K562 (cell line): ENCODE results near the gene TCF12. TPM values are rescaled to one million over a fixed set of nuclear protein-coding genes. Genes with fewer than 3 reads are reported as not detected.

ENCODE experiments used
- ATAC-seq: fragments of 200-7000 bp; cut with Tn5 transposase; 3 replicates; pipeline ENCODE4 v1.9.1; 2020; ENCODE audit warnings: moderate library complexity
- BruUV-seq: library from RNA; stranded (reverse); fragments of 400-500 nt; replicated peaks from 2 replicates; lab custom pipeline; 2021; lab: Mats Ljungman, UMichigan
- CTCF ChIA-PET: fragments of 300-600 bp; formaldehyde crosslinking; extraction: SDS; loops from one replicate; lab custom pipeline; 2021; ENCODE audit warnings: low intra/inter-chr PET ratio; lab: Yijun Ruan, JAX
- POLR2A ChIA-PET: fragments of 300-600, 350-650 bp; sonication (Branson Sonifier 250); formaldehyde crosslinking; extraction: SDS; loops from one replicate; lab custom pipeline; 2021; ENCODE audit warnings: antibody characterized with exemption, inconsistent platforms; lab: Yijun Ruan, JAX
- DNase-seq, 4 experiments: peaks; one replicate each; pipeline versions ENCODE4 v3.0.0 to v3.0.0-alpha.2; 2011 to 2018; ENCODE audit warnings: low spot score in 3 of 4, mixed read lengths in 3 of 4; ENCODE audit errors: extremely low read depth in 1 of 4
- FAIRE-seq: peaks from 2 replicates; lab custom pipeline; 2011; peaks lifted over from hg19 to GRCh38; lab: Jason Lieb, UNC
- H2AFZ ChIP-seq: 2 replicates; pipeline ENCODE4 v1.6.0; 2011; ENCODE audit warnings: low read depth, low read length, control low read depth, inconsistent platforms
- H3K27ac ChIP-seq: fragments of 200-600 bp; 3 replicates; pipeline ENCODE4 v1.8.0; 2011; ENCODE audit warnings: low read depth, mild to moderate bottlenecking, control low read depth, inconsistent platforms, low read length, moderate library complexity, mixed read lengths; ENCODE audit errors: extremely low read depth
- H3K27me3 ChIP-seq, 2 experiments: fragments of 300-600 bp in 1 of 2; 2 replicates in 1 of 2; 3 replicates in 1 of 2; pipeline versions ENCODE4 v1.6.0 to v1.8.0; 2011; ENCODE audit warnings: inconsistent platforms in 2 of 2, low read length in 2 of 2, mild to moderate bottlenecking in 1 of 2, mixed read lengths in 1 of 2, moderate library complexity in 1 of 2; ENCODE audit not compliant: control insufficient read depth in 2 of 2, insufficient read depth in 2 of 2
- H3K36me3 ChIP-seq: fragments of 300-600 bp; 3 replicates; pipeline ENCODE4 v1.8.0; 2011; ENCODE audit warnings: mild to moderate bottlenecking, low read length, inconsistent platforms; ENCODE audit not compliant: control insufficient read depth, insufficient read depth
- H3K4me1 ChIP-seq, 2 experiments: fragments of 200-600 bp in 1 of 2; replicated peaks in 1 of 2; 2 replicates in 1 of 2; 3 replicates in 1 of 2; pipeline versions ENCODE4 v1.5.1 to v1.8.0; 2011; ENCODE audit warnings: inconsistent platforms in 2 of 2, low read length in 2 of 2, mild to moderate bottlenecking in 1 of 2, mixed read lengths in 1 of 2, moderate library complexity in 1 of 2; ENCODE audit not compliant: control insufficient read depth in 2 of 2, insufficient read depth in 2 of 2
- H3K4me2 ChIP-seq: 2 replicates; pipeline ENCODE4 v1.6.1; 2011; ENCODE audit warnings: low read length, control low read depth, inconsistent platforms, mixed read lengths; ENCODE audit not compliant: insufficient read depth
- H3K4me3 ChIP-seq: fragments of 200-600 bp; sonication (generic), shearing (Covaris generic); 2 replicates; pipeline ENCODE4 v1.5.1; 2016; ENCODE audit warnings: control low read depth, inconsistent platforms
- H3K79me2 ChIP-seq: fragments of 200-600 bp; 3 replicates; pipeline ENCODE4 v1.8.0; 2011; ENCODE audit warnings: low read length, inconsistent platforms; ENCODE audit not compliant: control insufficient read depth, insufficient read depth
- H3K9ac ChIP-seq, 2 experiments: 2 replicates each; pipeline versions ENCODE4 v1.6.0 to v1.6.1; 2011; ENCODE audit warnings: low read depth in 2 of 2, low read length in 2 of 2, control low read depth in 1 of 2, inconsistent platforms in 1 of 2, mild to moderate bottlenecking in 1 of 2, mixed read lengths in 1 of 2; ENCODE audit not compliant: insufficient read depth in 1 of 2
- H3K9me1 ChIP-seq: one replicate; pipeline ENCODE4 v1.6.0; 2011; ENCODE audit warnings: inconsistent platforms, mild to moderate bottlenecking, low read length, moderate library complexity; ENCODE audit not compliant: control insufficient read depth, insufficient read depth
- H3K9me3 ChIP-seq: replicated peaks from 2 replicates; pipeline ENCODE4 v1.5.1; 2011; ENCODE audit warnings: low read depth, low read length, inconsistent platforms; ENCODE audit not compliant: control insufficient read depth, insufficient read depth
- H4K20me1 ChIP-seq: replicated peaks from 2 replicates; pipeline ENCODE4 v1.6.1; 2011; ENCODE audit warnings: low read length, inconsistent platforms, mixed read lengths; ENCODE audit not compliant: control insufficient read depth, insufficient read depth
- MITF ChIP-seq: IDR thresholded peaks from 2 replicates; pipeline ENCODE4 v1.6.1; 2014; ENCODE audit warnings: antibody characterized with exemption
- WGBS: fragments of 100-300 bp; shearing (Covaris generic); methylation state at CpG from one replicate; pipeline ENCODE4 v1.1.6; 2016; ENCODE audit warnings: low coverage, mixed read lengths; ENCODE audit not compliant: insufficient coverage; ENCODE audit errors: missing lambda C conversion rate; 5-methylcytosine and 5-hydroxymethylcytosine counted together
- in situ Hi-C: fragments of 300-500 bp; cut with MboI; formaldehyde crosslinking; loops from 4 replicates; pipeline ENCODE4 v1.15.0; 2018; ENCODE audit warnings: inconsistent platforms, mixed read lengths
- intact Hi-C: fragments of 100-400 bp; cut with micrococcal nuclease; formaldehyde crosslinking; loops from 2 replicates; pipeline ENCODE4 v1.14.2; 2022
- polyA plus RNA-seq, 8 experiments: library from polyadenylated mRNA; depleted of rRNA in 4 of 8; stranded (reverse) in 5 of 8; unstranded in 3 of 8; fragments of >200 nt; fragmentation: Nextera tagmentation in 2 of 8; fragmentation: Illumina TruSeq in 1 of 8; extraction: Ambion mirVana in 2 of 8; extraction: Trizol in 1 of 8; gene quantifications; 2 replicates each; pipeline versions ENCODE4 v1.2.1 to v1.2.3, GENCODE V29; 2011 to 2014; ENCODE audit warnings: inconsistent platforms in 1 of 8, missing spikeins in 1 of 8
- total RNA-seq, 7 experiments: library from RNA; depleted of rRNA in 6 of 7; stranded (reverse); fragments of >200 nt in 6 of 7; fragmentation: Illumina TruSeq in 2 of 7; extraction: Trizol in 2 of 7; gene quantifications; 2 replicates each; pipeline versions ENCODE4 v1.2.1 to v1.2.3, GENCODE V29; 2011 to 2021; ENCODE audit warnings: low replicate concordance in 1 of 7
- TF ChIP-seq, protein P1 (sequence below): fragments of 250-450 bp; sonication (Bioruptor Pico); IDR thresholded peaks from 2 replicates; pipeline ENCODE4 v1.4.0; 2020; ENCODE audit warnings: mild to moderate bottlenecking, moderate library complexity

The TCF12 gene
- total and polyA plus RNA-seq, 9 of the 15 experiments (the other 6 are each of a cell fraction or from before 2014, with no cell fraction given) = 10.5 to 132 (median 52.9) TPM

DNA sequence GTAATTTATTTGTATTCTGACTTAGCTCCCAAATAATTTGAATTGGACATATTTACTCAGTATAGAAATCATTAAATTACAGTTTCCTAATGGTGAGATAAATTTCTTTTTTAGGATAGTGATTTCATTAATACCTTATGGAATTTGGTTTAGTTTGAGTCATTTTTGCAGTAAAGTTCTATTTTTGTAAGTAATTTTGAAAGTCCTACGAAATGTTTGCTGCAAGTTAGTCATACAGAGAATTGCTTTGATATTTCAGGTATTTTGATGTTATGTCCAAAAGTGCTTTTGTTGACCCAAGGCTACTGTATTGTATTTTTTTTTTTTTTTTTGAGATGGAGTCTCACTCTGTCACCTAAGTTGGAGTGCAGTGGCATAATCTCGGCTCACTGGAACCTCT is 41.7 kb downstream of the TCF12 start:
- FAIRE-seq (peak; percentile 11), DNase-seq (no peak), ATAC-seq (no peak)
- in situ Hi-C loops (no loop called here), intact Hi-C loops (no loop called here)
- Histone ChIP-seq H3K79me2 (peaks cover 92% of the 10 kb centered on the region), H3K4me2 (no peak overlapping the region), H3K4me1 (peaks cover 0 to 8% of the 10 kb centered on the region in 2 experiments; a peak in 1 of 5 replicates), H2AFZ (no peak overlapping the region), H3K36me3 (no peaks in the 10 kb centered on the region), H3K9me1 (no peaks in the 10 kb centered on the region), H3K27me3 (no peaks in the 10 kb centered on the region), H3K9ac (no peak overlapping the region), H4K20me1 (peaks cover 7% of the 10 kb centered on the region; the same call in 1 of the 2 replicates), H3K9me3 (no peaks in the 10 kb centered on the region), H3K27ac (no peak overlapping the region), H3K4me3 (no peak overlapping the region)
- BruUV-seq = no TSS peak
- POLR2A ChIA-PET = no interaction called here
- TF ChIP-seq, protein P1, sequence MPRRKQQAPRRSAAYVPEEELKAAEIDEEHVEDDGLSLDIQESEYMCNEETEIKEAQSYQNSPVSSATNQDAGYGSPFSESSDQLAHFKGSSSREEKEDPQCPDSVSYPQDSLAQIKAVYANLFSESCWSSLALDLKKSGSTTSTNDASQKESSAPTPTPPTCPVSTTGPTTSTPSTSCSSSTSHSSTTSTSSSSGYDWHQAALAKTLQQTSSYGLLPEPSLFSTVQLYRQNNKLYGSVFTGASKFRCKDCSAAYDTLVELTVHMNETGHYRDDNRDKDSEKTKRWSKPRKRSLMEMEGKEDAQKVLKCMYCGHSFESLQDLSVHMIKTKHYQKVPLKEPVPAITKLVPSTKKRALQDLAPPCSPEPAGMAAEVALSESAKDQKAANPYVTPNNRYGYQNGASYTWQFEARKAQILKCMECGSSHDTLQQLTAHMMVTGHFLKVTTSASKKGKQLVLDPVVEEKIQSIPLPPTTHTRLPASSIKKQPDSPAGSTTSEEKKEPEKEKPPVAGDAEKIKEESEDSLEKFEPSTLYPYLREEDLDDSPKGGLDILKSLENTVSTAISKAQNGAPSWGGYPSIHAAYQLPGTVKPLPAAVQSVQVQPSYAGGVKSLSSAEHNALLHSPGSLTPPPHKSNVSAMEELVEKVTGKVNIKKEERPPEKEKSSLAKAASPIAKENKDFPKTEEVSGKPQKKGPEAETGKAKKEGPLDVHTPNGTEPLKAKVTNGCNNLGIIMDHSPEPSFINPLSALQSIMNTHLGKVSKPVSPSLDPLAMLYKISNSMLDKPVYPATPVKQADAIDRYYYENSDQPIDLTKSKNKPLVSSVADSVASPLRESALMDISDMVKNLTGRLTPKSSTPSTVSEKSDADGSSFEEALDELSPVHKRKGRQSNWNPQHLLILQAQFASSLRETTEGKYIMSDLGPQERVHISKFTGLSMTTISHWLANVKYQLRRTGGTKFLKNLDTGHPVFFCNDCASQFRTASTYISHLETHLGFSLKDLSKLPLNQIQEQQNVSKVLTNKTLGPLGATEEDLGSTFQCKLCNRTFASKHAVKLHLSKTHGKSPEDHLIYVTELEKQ (CRISPR knock-in tag) = no peak
- no peak for TF ChIP-seq MITF
- CTCF ChIA-PET = no interaction called here
- WGBS = 88% methylated on average over 2 of the region's 2 CpGs
